ENCODE measurements around the gene CNDP1.

DNA sequence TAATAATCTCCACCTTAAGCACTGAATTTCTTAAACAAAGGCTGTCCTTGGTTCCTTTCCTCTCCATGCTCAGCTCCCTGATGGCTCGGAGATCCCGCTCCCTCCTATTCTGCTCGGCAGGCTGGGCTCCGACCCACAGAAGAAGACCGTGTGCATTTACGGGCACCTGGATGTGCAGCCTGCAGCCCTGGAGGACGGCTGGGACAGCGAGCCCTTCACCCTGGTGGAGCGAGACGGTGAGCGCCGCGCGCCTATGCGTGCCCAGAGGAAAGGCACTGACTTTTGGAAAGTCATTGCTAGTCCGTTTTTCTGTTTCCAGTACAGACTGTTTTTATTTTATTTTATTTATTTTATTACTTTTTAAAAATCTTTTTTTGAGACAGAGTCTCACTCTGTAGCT lies 28.5 kb upstream of the CNDP1 start:
- TF ChIP-seq, protein P1, sequence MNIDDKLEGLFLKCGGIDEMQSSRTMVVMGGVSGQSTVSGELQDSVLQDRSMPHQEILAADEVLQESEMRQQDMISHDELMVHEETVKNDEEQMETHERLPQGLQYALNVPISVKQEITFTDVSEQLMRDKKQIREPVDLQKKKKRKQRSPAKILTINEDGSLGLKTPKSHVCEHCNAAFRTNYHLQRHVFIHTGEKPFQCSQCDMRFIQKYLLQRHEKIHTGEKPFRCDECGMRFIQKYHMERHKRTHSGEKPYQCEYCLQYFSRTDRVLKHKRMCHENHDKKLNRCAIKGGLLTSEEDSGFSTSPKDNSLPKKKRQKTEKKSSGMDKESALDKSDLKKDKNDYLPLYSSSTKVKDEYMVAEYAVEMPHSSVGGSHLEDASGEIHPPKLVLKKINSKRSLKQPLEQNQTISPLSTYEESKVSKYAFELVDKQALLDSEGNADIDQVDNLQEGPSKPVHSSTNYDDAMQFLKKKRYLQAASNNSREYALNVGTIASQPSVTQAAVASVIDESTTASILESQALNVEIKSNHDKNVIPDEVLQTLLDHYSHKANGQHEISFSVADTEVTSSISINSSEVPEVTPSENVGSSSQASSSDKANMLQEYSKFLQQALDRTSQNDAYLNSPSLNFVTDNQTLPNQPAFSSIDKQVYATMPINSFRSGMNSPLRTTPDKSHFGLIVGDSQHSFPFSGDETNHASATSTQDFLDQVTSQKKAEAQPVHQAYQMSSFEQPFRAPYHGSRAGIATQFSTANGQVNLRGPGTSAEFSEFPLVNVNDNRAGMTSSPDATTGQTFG (tag by site-specific recombination; IDR thresholded peaks at IDR 0.05; ENCODE audit: borderline replicate concordance): no peak
- TF ChIP-seq, protein P2, sequence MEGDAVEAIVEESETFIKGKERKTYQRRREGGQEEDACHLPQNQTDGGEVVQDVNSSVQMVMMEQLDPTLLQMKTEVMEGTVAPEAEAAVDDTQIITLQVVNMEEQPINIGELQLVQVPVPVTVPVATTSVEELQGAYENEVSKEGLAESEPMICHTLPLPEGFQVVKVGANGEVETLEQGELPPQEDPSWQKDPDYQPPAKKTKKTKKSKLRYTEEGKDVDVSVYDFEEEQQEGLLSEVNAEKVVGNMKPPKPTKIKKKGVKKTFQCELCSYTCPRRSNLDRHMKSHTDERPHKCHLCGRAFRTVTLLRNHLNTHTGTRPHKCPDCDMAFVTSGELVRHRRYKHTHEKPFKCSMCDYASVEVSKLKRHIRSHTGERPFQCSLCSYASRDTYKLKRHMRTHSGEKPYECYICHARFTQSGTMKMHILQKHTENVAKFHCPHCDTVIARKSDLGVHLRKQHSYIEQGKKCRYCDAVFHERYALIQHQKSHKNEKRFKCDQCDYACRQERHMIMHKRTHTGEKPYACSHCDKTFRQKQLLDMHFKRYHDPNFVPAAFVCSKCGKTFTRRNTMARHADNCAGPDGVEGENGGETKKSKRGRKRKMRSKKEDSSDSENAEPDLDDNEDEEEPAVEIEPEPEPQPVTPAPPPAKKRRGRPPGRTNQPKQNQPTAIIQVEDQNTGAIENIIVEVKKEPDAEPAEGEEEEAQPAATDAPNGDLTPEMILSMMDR (tag by site-specific recombination; IDR thresholded peaks at IDR 0.05): no peak
- TF ChIP-seq ZNF274 (IDR thresholded peaks at IDR 0.05; ENCODE audit: low read length) (no peak), ZNF274 (tag by site-specific recombination; IDR thresholded peaks at IDR 0.05; ENCODE audit: borderline replicate concordance) (no peak), ZSCAN16 (tag by site-specific recombination; IDR thresholded peaks at IDR 0.05) (no peak), MYNN (tag by site-specific recombination; IDR thresholded peaks at IDR 0.05; ENCODE audit: borderline replicate concordance) (no peak), TCF7L2 (IDR thresholded peaks at IDR 0.05; ENCODE audit: borderline replicate concordance, low read depth, low read length) (no peak), ZNF776 (tag by site-specific recombination; IDR thresholded peaks at IDR 0.05; ENCODE audit: borderline replicate concordance) (no peak), ZNF174 (tag by site-specific recombination; IDR thresholded peaks at IDR 0.05) (no peak), ZNF621 (tag by site-specific recombination; IDR thresholded peaks at IDR 0.05) (no peak)
- TF ChIP-seq, protein P3, sequence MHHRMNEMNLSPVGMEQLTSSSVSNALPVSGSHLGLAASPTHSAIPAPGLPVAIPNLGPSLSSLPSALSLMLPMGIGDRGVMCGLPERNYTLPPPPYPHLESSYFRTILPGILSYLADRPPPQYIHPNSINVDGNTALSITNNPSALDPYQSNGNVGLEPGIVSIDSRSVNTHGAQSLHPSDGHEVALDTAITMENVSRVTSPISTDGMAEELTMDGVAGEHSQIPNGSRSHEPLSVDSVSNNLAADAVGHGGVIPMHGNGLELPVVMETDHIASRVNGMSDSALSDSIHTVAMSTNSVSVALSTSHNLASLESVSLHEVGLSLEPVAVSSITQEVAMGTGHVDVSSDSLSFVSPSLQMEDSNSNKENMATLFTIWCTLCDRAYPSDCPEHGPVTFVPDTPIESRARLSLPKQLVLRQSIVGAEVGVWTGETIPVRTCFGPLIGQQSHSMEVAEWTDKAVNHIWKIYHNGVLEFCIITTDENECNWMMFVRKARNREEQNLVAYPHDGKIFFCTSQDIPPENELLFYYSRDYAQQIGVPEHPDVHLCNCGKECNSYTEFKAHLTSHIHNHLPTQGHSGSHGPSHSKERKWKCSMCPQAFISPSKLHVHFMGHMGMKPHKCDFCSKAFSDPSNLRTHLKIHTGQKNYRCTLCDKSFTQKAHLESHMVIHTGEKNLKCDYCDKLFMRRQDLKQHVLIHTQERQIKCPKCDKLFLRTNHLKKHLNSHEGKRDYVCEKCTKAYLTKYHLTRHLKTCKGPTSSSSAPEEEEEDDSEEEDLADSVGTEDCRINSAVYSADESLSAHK (tag by site-specific recombination; IDR thresholded peaks at IDR 0.05): no peak
- TF ChIP-seq, protein P4, sequence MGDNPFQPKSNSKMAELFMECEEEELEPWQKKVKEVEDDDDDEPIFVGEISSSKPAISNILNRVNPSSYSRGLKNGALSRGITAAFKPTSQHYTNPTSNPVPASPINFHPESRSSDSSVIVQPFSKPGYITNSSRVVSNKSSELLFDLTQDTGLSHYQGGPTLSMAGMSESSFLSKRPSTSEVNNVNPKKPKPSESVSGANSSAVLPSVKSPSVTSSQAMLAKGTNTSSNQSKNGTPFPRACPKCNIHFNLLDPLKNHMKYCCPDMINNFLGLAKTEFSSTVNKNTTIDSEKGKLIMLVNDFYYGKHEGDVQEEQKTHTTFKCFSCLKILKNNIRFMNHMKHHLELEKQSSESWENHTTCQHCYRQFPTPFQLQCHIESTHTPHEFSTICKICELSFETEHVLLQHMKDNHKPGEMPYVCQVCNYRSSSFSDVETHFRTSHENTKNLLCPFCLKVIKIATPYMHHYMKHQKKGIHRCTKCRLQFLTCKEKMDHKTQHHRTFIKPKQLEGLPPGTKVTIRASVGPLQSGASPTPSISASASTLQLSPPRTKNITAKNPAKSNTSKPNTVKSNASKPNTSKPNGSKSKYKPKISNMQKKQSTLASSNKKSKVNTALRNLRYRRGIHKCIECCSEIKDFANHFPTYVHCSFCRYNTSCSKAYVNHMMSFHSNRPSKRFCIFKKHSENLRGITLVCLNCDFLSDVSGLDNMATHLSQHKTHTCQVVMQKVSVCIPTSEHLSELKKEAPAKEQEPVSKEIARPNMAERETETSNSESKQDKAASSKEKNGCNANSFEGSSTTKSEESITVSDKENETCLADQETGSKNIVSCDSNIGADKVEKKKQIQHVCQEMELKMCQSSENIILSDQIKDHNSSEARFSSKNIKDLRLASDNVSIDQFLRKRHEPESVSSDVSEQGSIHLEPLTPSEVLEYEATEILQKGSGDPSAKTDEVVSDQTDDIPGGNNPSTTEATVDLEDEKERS (tag by site-specific recombination; IDR thresholded peaks at IDR 0.05): no peak
- TF ChIP-seq, protein P5, sequence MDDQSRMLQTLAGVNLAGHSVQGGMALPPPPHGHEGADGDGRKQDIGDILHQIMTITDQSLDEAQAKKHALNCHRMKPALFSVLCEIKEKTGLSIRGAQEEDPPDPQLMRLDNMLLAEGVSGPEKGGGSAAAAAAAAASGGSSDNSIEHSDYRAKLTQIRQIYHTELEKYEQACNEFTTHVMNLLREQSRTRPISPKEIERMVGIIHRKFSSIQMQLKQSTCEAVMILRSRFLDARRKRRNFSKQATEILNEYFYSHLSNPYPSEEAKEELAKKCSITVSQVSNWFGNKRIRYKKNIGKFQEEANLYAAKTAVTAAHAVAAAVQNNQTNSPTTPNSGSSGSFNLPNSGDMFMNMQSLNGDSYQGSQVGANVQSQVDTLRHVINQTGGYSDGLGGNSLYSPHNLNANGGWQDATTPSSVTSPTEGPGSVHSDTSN (CRISPR knock-in tag; IDR thresholded peaks at IDR 0.05): no peak
- TF ChIP-seq, protein P6, sequence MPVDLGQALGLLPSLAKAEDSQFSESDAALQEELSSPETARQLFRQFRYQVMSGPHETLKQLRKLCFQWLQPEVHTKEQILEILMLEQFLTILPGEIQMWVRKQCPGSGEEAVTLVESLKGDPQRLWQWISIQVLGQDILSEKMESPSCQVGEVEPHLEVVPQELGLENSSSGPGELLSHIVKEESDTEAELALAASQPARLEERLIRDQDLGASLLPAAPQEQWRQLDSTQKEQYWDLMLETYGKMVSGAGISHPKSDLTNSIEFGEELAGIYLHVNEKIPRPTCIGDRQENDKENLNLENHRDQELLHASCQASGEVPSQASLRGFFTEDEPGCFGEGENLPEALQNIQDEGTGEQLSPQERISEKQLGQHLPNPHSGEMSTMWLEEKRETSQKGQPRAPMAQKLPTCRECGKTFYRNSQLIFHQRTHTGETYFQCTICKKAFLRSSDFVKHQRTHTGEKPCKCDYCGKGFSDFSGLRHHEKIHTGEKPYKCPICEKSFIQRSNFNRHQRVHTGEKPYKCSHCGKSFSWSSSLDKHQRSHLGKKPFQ (tag by site-specific recombination; IDR thresholded peaks at IDR 0.05): no peak
- TF ChIP-seq, protein P7, sequence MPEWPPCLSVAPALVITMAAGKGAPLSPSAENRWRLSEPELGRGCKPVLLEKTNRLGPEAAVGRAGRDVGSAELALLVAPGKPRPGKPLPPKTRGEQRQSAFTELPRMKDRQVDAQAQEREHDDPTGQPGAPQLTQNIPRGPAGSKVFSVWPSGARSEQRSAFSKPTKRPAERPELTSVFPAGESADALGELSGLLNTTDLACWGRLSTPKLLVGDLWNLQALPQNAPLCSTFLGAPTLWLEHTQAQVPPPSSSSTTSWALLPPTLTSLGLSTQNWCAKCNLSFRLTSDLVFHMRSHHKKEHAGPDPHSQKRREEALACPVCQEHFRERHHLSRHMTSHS (tag by site-specific recombination; IDR thresholded peaks at IDR 0.05): no peak

Measured in HEK293 (cell line).